ENCODE measurements around the gene EXOC6B. TPM values are rescaled to one million over a fixed set of nuclear protein-coding genes. Genes with fewer than 3 reads are reported as not detected.

Gene EXOC6B
- polyA plus RNA-seq, 3 donors = 3.2 to 8.2 (median 8.0) TPM

- no peak overlapping the region for H3K27ac ChIP-seq (ENCODE audit: low read depth, low read length)
- 48 to 69% (median 56%) methylated on average over 1 of the region's 1 CpG for WGBS, 3 donors
Measured at GRCh38 chr2:72834596-72834995, 8.8 kb upstream of the EXOC6B start.

- H3K27ac ChIP-seq (ENCODE audit: low read depth, low read length) = no peak overlapping the region
- WGBS, 3 donors = 66 to 72% (median 66%) methylated on average over 5 of the region's 5 CpGs
Measured at GRCh38 chr2:72833084-72833714, 7.4 kb upstream of the EXOC6B start.

GRCh38 chr2:72830273-72830672 lies 4.4 kb upstream of the EXOC6B start:
- H3K27ac ChIP-seq (ENCODE audit: low read depth, low read length) = no peak overlapping the region
- WGBS, 3 donors = 78 to 87% (median 85%) methylated on average over 3 of the region's 3 CpGs

- no peak overlapping the region for H3K27ac ChIP-seq (ENCODE audit: low read depth, low read length)
- 70 to 85% (median 81%) methylated on average over 6 of the region's 6 CpGs for WGBS, 3 donors
Measured at GRCh38 chr2:72828840-72829507, 3.1 kb upstream of the EXOC6B start.

- WGBS, 3 donors = 53 to 64% (median 63%) methylated on average over 5 of the region's 5 CpGs
- H3K27ac ChIP-seq (ENCODE audit: low read depth, low read length) = no peak overlapping the region
Measured at GRCh38 chr2:72827966-72828646, 2.3 kb upstream of the EXOC6B start.

- H3K27ac ChIP-seq (ENCODE audit: low read depth, low read length) = no peak overlapping the region
- WGBS, 3 donors = 89 to 92% (median 92%) methylated on average over 1 of the region's 1 CpG
Measured at GRCh38 chr2:72827487-72827886, 1.7 kb upstream of the EXOC6B start.

- H3K27ac ChIP-seq (ENCODE audit: low read depth, low read length) = no peak overlapping the region
- 63 to 66% (median 66%) methylated on average over 10 of the region's 10 CpGs for WGBS, 3 donors
Measured at GRCh38 chr2:72826156-72826477, 284 bp upstream of the EXOC6B start.

GRCh38 chr2:72824224-72824842 lies 1.5 kb downstream of the EXOC6B start:
- no peak overlapping the region for H3K27ac ChIP-seq (ENCODE audit: low read depth, low read length)
- WGBS, 3 donors = 71 to 76% (median 71%) methylated on average over 4 of the region's 4 CpGs

GRCh38 chr2:72822794-72823193 lies 3.0 kb downstream of the EXOC6B start:
- 60 to 89% (median 88%) methylated on average over 2 of the region's 2 CpGs for WGBS, 3 donors
- H3K27ac ChIP-seq (ENCODE audit: low read depth, low read length) = no peak overlapping the region

GRCh38 chr2:72821983-72822382 lies 3.9 kb downstream of the EXOC6B start:
- H3K27ac ChIP-seq (ENCODE audit: low read depth, low read length) = no peak overlapping the region

GRCh38 chr2:72821118-72821517 lies 4.7 kb downstream of the EXOC6B start:
- WGBS, 3 donors = 80 to 94% (median 91%) methylated on average over 3 of the region's 3 CpGs
- H3K27ac ChIP-seq (ENCODE audit: low read depth, low read length) = no peak overlapping the region

GRCh38 chr2:72819501-72819900 lies 6.3 kb downstream of the EXOC6B start:
- no peak overlapping the region for H3K27ac ChIP-seq (ENCODE audit: low read depth, low read length)

- WGBS, 3 donors = 90 to 94% (median 92%) methylated on average over 13 of the region's 13 CpGs
- H3K27ac ChIP-seq (ENCODE audit: low read depth, low read length) = no peak overlapping the region
Measured at GRCh38 chr2:72815655-72816278, 10.1 kb downstream of the EXOC6B start.

- H3K27ac ChIP-seq (ENCODE audit: low read depth, low read length) = no peak overlapping the region
- 61 to 68% (median 63%) methylated on average over 2 of the region's 2 CpGs for WGBS, 3 donors
Measured at GRCh38 chr2:72813841-72814240, 12.0 kb downstream of the EXOC6B start.

GRCh38 chr2:72810165-72810564 lies 15.7 kb downstream of the EXOC6B start:
- 96 to 98% (median 97%) methylated on average over 4 of the region's 4 CpGs for WGBS, 3 donors
- H3K27ac ChIP-seq (ENCODE audit: low read depth, low read length) = no peak overlapping the region

- WGBS, 3 donors = 95 to 100% (median 100%) methylated on average over 1 of the region's 1 CpG
- H3K27ac ChIP-seq (ENCODE audit: low read depth, low read length) = no peak overlapping the region
Measured at GRCh38 chr2:72809095-72809494, 16.7 kb downstream of the EXOC6B start.

GRCh38 chr2:72806280-72806945 lies 19.4 kb downstream of the EXOC6B start:
- H3K27ac ChIP-seq (ENCODE audit: low read depth, low read length) = no peak overlapping the region
- WGBS, 3 donors = 94 to 97% (median 96%) methylated on average over 3 of the region's 3 CpGs

- no peak overlapping the region for H3K27ac ChIP-seq (ENCODE audit: low read depth, low read length)
Measured at GRCh38 chr2:72803626-72804320, 22.1 kb downstream of the EXOC6B start.

Data from adipose tissue (tissue), 3 donors.